IMR-90 (cell line): ENCODE data around the gene SLC15A1.

ENCODE experiments used
- POLR2A ChIP-seq: IDR thresholded peaks from 2 replicates; pipeline ENCODE4 v1.6.1; 2012; ENCODE audit warnings: mild to moderate bottlenecking, low read depth, low read length
- RAD21 ChIP-seq: IDR thresholded peaks from 2 replicates; pipeline ENCODE4 v1.6.1; 2012; ENCODE audit warnings: low read length, improper control_type of control experiment
- RFX5 ChIP-seq: IDR thresholded peaks from 2 replicates; pipeline ENCODE4 v1.8.0; 2012; ENCODE audit warnings: low read depth, mild to moderate bottlenecking, low read length, moderate library complexity
- TF ChIP-seq, protein P1 (sequence below): conservative IDR thresholded peaks from 2 replicates; pipeline ENCODE4 v1.5.1; 2012; ENCODE audit warnings: mild to moderate bottlenecking, low read depth, low read length, improper control_type of control experiment

GRCh38 chr13:98774776-98775175 is 22.3 kb upstream of the SLC15A1 start:
- TF ChIP-seq RAD21, result no peak
- TF ChIP-seq RFX5, result no peak
- no peak for TF ChIP-seq POLR2A
- TF ChIP-seq, protein P1, sequence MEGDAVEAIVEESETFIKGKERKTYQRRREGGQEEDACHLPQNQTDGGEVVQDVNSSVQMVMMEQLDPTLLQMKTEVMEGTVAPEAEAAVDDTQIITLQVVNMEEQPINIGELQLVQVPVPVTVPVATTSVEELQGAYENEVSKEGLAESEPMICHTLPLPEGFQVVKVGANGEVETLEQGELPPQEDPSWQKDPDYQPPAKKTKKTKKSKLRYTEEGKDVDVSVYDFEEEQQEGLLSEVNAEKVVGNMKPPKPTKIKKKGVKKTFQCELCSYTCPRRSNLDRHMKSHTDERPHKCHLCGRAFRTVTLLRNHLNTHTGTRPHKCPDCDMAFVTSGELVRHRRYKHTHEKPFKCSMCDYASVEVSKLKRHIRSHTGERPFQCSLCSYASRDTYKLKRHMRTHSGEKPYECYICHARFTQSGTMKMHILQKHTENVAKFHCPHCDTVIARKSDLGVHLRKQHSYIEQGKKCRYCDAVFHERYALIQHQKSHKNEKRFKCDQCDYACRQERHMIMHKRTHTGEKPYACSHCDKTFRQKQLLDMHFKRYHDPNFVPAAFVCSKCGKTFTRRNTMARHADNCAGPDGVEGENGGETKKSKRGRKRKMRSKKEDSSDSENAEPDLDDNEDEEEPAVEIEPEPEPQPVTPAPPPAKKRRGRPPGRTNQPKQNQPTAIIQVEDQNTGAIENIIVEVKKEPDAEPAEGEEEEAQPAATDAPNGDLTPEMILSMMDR, result no peak
